Spleen (tissue), 7 donors: ENCODE measurements around the gene TBL1XR1.

Source experiments
- CTCF ChIP-seq, 11 experiments: fragments of 200-600 bp in 7 of 11; fragments of 450-650 bp in 4 of 11; sonication (generic) in 4 of 11; IDR thresholded peaks in 8 of 11; conservative IDR thresholded peaks in 3 of 11; 1 replicate in 7 of 11; 2 replicates in 4 of 11; pipeline versions ENCODE4 v1.4.0 to v1.8.0; 2016 to 2021; ENCODE audit warnings: antibody characterized with exemption in 11 of 11, inconsistent platforms in 4 of 11, mild to moderate bottlenecking in 1 of 11
- POLR2A ChIP-seq, 3 donors: fragments of 450-650 bp; IDR thresholded peaks; one replicate each; pipeline ENCODE4 v1.5.1; 2017; ENCODE audit warnings: antibody characterized with exemption in 3 of 3, mild to moderate bottlenecking in 1 of 3
- POLR2AphosphoS5 ChIP-seq, 3 donors: sonication (generic); formaldehyde crosslinking; IDR thresholded peaks; one replicate each; pipeline ENCODE4 v1.5.1; 2017; ENCODE audit warnings: antibody characterized with exemption in 3 of 3
- donor health status: DM: no; HTN: no; CAD: no; lungs with moderate emphysema.
- donor health status: DM: no; HTN: no; CAD: no.
- donor health status: DM: no; HTN: no; CAD: no.

- TF ChIP-seq CTCF (IDR thresholded peaks at IDR 0.05 in 8 of 11, conservative IDR thresholded peaks at IDR 0.05 in 3 of 11) (no peak), POLR2A (IDR thresholded peaks at IDR 0.05) (no peak), POLR2AphosphoS5 (IDR thresholded peaks at IDR 0.05) (no peak)
Measured at GRCh38 chr3:177182352-177182751, 14.9 kb downstream of the TBL1XR1 start.
